Stimulated activated naive CD4-positive, alpha-beta T cell treated with Interleukin-2 at 50 U/mL for 16 hours (primary cell): ENCODE measurements around the gene ZNF165.
"Not testable (repeated sequence)": the region's sequence is repeated elsewhere in the genome, so short reads cannot be mapped to it uniquely, and the experiment has no call there.

Experiments used
- DNase-seq: peaks from one replicate; lab custom pipeline; 2025; lab: John Stamatoyannopoulos, UW

ZNF165 gene

DNA sequence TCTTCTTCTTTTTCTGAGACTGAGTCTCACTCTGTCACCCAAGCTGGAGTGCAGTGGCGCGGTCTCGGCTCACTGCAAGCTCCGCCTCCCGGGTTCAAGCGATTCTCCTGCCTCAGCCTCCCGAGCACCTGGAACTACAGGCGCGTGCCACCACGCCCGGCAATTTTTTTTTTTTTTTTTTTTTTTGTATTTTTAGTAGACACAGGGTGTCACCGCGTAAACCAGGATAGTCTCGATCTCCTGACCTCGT lies at the start of gene ZNF165:
TSS of gene ZNF165 (plus strand) at position 188 of the 250 bp plus-strand sequence. CDS start 4,913 bp downstream, outside the sequence.
- DNase-seq: not testable (repeated sequence)

DNA sequence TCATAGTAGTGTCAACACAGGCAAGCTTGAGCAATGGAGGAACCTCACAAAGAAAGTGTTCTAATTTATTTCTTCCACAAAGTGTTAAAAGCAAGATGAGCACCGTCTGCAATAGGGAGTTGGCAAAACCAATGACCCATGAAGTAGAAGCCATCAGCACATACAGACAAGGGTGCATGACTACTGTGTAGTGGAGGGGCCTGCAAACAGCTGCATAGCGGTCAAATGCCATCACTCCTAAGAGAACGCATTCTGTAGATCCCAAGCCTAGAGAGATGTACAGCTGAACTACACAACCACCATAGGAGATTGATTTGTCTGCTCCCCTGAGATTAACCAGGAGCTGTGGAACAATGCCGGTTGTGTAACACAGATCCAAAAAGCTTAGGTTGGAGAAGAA lies 26.8 kb upstream of the ZNF165 start:
- no peak for DNase-seq

DNA sequence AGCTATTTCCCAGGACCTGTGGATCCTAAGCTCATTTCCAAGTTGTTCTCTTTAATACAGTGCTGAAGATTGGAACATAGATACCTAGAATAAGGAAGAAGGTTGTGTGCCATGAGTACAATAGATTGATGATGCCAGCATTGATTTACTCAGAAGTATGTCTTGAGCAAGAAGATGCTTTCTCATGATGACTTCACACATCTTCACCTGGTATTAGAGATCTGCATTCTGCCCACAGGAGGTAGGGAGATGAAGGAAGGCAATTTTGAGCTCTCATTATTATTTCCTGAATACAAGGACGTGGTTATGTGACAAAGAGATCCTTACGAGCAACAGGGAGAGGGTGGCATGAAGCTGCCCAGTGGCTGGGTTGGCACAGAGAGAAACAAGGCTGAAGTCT lies 20.0 kb upstream of the ZNF165 start:
- DNase-seq: no peak

DNA sequence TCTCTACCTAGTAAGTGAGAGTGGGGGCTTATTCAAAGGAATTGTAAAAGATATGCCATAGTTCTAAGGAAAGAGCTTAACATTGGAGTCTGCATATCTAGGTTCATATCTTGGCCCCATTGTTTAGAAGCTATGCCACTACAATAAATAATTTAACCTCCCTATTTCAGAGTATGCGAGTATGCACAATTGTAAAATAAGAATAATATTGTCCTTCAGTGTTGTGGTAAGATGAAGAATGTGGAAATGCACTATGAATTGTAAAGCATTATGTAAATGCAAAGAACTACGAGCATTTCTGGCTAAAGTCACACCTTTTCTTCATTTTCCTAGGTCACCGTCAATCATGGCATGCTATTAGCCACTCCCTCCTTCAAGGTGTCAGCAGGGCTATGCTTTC lies 16.1 kb upstream of the ZNF165 start:
- DNase-seq: no peak

DNA sequence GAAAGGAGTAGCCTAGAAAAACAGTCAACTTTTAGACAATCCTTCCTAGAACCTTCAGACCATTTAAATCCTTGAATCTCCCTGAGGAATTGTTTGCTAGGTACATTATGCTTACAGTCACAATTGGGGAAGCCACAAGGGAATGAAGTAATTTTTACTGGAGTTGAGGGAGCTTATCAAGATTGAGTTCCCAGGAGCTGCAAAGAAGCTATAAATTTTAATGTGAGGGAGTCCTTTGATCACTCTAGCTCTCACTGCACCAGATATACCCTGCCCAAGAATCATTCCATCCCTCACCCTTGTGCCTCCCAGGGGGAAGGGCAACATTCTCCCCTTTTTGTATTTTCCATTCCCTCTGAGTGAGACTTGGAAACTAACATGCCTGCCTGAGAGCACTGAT lies 12.3 kb upstream of the ZNF165 start:
- no peak for DNase-seq

DNA sequence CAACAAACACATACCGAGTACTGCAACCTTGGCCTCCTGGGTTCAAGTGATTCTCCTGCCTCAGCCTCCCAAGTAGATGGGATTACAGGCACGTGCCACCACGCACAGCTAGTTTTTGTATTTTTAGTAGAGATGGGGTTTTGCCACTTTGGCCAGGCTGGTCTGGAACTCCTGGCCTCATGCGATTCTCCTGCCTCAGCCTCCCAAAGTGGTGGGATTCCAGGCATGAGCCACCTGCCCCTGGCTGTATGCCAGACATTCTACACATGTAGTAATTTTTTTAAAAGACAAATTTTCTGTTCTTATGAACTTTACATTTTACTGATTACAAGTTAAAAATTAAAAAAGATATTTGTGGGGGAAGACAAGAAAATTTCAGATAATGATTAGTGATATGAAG lies 9.4 kb upstream of the ZNF165 start:
- not testable (repeated sequence) for DNase-seq

DNA sequence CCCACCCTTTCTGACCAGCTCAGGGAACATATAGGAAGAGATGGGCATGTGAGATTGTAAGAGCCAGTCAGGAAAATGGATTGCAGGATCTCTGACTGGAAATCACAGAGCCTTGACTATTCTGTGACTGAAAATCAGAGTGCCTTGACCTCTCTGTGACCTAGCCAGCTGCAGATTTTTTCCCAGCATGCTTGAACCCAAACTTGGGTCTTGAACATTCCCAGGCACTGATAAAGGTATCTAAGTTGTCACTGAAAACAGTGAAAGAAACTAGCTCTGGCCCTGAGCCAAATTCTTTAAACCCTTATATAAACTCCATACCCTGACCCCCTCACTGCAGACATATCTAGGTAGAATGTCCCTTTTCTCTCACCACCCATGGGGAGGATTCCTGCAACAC lies 2.3 kb upstream of the ZNF165 start:
- no peak for DNase-seq

DNA sequence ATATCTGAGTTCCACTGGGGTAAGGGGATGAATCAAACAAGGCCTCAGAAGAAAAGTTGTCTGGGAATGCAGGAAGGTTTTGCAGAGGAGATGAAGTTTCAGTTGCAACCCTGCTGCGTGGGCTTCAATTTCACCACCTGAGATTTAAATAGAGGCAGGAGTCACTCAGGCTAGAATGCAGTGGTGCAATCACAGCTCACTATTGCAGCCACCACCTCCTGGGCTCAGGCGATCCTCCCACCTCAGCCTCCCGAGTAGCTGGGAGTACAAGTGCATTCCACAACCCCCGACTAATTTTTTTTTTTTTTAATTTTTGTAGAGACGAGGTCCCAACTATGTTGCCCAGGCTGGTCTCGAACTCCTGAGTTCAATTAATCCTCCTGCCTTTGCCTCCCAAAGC lies 1.5 kb upstream of the ZNF165 start:
- no peak for DNase-seq

DNA sequence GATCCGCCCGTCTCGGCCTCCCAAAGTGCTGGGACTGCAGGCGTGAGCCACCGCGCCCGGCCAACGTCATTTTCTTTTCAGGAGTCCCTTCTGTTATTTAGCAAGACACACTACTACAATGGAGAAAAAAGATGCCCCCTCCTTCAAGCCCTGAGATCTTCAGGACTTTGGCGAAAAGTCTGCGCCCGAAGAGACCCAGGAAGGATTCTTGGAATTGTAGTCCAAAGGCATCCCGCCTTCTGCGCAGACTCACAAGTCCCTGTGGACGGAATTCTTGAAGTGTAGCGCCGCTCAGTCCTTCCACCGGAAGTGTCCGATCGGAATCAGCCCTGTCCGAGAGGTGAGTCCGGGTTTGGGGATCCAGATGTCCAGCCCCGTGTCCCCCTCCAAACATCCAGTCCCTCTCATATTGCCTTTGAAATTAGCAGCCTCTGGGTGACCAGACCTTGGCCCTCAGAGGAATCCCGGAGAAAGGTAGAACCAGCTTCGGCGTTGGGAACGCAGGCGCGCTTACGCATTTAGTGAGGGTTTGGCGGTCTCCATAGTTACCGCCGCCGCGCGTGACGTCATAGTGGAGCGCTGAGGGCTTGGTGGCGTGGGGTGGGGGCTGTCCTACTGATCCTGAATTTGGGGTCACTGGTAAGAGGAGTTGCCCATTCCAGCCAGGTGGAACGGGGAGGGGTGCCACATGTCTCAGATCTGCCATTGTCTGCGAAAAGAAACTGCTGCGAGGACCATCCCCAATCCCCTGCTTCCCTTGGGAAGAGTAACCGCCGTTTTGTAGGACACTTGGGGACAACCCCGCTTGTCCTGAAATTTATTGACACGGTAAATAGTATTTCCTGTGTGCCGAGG lies 490 bp downstream of the ZNF165 start:
- peak; percentile 86 for DNase-seq

DNA sequence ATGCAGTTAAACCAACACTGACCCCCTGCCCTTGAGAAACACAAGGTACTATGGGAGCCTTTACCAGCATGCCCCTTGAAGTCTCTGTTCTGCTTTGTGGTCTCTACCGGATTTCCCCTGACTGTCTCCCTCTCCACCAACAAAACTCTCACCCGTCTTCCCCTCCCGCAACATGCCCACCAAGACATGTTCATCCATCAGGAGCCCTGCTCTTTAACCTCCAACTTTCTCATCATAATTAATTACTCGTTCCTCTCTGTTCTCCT lies 1.1 kb downstream of the ZNF165 start:
- DNase-seq: peak; percentile 24

DNA sequence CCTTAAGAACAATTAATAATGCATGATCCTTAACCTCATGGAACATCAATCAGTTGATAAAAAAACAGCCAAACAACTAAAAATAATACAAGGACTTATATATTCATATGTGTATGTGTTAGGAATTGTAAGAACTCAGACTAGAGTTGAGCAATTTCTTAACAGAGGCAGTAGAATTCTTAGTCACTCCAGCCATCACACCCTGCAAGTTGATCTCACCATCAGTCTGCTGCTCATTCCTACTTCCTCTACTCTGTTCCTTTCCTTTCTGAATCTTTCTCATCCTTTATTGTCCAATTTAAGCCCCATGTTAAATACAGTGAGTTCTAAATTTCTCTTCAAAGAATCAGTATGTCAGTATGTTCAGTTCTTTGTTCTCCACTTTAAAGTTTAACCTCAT lies 2.6 kb downstream of the ZNF165 start:
- no peak for DNase-seq

DNA sequence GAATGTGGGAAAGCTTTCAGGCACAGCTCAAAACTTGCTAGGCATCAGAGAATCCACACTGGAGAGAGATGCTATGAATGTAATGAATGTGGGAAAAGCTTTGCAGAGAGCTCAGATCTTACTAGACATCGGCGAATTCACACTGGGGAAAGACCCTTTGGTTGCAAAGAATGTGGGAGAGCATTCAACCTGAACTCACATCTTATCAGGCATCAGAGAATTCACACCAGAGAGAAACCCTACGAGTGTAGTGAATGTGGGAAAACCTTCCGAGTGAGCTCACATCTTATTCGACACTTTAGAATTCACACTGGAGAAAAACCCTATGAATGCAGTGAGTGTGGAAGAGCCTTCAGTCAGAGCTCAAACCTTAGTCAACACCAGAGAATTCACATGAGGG lies 8.7 kb downstream of the ZNF165 start:
- no peak for DNase-seq

DNA sequence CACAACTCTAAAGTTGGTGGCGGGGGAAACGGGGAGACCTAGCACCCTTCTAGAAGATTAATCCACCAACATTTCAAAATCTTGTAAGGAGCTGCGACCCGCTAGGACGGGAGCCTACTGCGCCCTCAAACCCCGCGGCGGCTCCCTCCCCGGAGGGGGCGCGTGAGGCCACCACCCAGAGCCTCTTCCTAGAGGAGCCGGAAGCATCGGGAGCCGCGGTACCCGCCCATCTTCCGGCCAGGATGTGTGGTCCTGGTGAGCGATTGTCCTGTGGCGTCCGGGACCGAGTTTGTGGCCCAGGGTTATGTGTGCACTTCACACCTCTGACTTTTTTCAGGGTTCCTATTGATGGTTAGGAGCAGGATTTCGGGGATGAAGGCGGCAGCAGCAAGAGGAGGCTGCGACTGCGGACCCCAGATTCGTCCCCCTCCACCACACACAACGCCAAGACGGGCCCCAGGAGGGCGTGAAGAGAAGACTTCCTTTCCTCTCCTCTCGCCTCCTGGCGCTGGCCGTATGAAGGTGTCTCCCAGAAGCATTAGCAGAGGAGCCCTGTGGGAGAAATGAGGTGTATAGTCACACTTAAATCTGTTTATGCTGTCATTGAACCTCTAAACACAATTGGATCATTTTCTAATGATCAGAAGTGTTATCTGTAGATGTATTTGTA lies 10.7 kb downstream of the ZNF165 start:
- DNase-seq: no peak

DNA sequence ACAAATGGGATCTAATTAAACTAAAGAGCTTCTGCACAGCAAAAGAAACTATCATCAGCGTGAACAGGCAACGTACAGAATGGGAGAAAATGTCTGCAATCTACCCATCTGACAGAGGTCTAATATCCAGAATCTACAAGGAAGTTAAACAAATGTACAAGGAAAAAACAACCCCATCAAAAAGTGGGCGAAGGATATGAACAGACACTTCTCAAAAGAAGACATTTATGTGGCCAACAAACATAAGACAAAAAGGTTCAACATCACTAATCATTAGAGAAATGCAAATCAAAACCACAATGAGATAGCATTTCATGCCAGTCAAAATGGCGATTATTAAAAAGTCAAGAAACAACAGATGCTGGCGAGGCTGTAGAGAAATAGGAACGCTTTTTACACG lies 21.9 kb downstream of the ZNF165 start:
- not testable (repeated sequence) for DNase-seq

DNA sequence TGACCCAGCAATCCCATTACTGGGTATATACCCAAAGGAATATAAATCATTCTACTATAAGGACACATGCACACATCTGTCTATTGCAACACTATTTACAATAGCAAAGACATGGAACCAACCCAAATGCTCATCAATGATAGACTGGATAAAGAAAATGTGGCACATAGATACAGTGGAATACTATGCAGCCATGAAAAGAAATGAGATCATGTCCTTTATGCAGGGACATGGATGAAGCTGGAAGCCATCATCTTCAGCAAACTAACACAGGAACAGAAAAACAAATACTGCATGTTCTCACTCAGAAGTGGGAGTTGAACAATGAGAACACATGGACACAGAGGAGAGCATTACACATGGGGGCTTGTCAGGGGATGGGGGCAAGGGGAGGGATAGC lies 22.3 kb downstream of the ZNF165 start:
- not testable (repeated sequence) for DNase-seq

DNA sequence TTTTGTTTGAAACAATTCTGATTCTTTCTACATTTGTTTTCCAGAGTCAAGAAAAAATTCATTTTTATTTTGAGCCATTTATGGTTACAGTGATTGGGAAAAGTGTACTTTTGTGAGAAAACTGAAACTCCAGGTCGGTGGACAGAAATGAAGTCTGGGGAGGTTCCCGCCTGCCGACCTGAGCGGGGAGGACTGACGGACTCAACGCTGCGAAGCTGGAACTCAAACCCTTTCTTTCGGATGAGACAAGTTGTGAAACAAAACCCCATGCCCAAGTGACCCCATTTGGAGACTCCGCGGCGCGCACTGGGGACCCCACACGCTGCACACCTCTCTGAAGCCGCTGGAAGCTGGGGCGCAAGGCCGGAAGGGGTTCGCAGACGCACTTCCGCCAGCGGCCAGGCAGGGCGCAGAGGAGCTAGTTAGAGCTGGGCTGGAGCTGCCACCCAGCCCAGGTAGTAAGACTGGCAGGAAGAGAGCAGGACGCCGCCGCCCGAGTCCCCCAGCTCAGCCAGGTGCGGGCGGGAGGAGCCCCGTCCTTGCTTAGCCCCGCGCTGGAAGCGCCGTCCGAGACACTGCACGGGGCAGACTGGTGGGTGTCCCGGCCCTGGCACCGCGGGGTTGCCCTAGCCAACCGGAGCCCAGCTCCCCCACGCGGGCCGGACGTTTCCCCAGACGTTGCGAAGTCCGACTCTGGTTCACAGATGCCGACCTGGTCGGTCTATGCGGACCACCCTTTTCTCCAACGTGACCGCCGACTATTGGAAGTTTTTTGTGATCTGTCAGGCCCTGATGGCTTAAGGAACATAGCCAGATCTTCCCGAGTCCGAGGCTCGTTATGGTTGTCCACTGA lies 24.2 kb downstream of the ZNF165 start:
- peak; percentile 74 for DNase-seq

DNA sequence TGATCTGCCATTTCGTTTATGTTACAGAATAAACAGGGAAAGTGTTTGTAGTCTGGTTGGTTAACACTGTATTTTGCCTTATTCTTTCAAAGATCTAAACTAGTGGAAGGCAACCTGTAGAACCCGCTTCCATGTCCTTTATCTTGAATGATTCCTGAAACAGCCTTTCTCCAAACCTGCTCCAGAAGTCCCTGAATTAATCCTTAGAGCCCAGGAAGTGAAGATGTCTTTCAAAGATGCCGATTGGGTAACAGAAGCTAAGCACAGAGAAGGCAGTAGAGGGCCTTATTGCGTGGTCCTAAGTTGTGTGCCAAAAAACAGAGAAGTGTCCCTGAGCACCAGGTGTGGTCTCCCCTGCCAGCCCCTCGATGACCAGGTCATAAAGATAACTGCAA lies 24.9 kb downstream of the ZNF165 start:
- DNase-seq: no peak

DNA sequence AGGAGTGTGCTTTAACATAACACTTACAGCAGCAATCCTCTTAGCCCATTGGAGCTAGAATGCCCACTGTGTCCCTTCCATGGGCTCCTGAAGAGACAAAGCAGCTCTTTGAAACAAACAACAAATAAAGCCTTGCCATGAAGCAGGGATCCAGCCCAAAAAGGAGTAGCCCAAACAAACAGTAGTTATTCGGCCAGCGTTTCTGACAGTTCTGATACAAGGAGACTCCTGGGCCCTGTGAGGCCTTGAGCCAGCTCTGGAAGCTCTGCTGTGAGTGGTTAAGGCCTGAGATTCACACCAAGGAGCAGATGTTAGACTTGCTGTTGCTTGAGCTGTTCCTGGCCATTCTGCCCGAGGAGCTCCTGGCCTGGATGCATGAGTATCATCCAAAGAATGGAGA lies 27.1 kb downstream of the ZNF165 start:
- no peak for DNase-seq

DNA sequence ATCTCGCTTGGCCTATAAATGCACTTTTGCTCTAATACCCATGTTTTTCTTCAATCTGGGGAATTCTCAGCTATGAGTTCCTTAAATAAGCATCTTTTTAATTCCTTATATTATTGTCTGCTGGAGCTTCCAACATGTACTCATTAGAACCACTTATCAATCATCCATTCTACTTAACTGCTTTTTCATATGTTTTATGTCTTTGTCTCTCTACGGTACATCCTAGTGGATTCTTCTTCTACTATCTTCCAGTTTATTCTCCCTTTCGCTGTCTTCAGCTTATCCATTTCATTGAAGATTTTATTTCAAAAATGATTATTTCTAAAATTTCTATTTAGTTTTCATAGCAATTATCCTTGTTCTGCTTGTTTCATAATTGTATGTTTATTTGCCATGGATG lies 31.6 kb downstream of the ZNF165 start:
- DNase-seq: no peak

DNA sequence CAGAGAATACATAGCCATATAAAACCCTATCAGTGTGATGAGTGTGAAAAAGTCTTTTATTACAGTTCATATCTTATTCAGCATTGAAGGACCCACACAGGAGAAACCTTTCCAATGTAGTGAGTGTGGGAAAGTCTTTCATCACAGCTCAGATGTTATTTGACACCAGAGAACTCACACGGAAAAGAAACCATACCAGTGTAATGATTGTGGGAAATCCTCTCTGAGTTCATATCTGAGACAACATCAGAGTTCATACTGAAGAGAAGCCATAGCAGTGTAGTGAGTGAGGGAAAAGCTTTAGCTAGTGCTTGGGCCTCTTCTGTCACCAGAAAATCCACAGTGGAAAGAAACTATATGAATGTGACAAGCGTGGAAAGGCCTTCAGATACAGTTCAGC lies 35.4 kb downstream of the ZNF165 start:
- no peak for DNase-seq

DNA sequence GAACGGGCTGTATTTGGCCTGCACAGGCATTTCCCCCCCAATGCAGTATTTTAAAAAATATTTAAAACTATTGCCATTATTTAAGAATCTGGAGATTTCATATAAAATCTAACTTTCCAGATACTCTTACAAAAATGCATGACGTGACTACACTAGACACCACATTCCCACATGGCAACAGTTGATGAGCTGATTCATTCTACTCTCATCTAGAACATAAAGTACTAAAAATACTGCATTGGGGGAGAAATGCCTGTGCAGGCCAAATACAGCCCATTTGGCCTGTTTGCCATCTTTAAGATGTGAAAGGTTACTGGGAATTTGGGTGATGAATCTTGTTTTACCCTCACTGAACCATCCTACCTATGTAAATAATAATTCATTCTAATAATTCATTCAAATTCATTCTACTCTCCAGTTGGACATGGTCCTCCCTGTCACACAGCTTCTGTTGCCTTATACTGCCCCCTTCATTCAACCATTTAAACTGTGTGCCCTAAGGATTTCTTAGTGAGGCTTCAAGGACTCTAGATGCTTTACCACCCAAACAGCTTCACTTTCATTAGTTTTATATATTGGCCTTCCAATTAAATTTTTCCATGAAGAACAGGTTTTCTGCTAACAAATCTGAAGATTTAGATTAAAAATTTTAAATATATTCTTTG lies 37.1 kb downstream of the ZNF165 start:
- DNase-seq: no peak

DNA sequence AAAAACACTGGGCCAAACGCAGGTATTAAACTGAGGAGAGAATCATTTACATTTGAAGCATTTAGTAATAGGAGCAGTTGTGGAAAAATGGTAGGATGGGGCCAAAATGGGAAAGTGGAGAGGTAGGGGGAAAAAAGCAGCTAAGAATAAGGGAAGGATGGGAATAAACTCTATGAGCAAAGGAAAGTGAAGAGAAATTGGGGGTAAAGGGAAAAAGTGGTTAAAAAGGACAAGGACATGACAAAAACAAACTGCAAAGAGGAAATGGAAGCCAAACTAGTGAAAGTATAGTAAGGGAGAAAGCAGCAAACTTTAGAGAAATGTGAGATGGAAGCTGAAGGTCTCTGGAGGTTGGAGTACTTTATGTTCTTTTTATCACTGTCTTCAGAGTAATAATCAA lies 37.8 kb downstream of the ZNF165 start:
- DNase-seq: no peak

DNA sequence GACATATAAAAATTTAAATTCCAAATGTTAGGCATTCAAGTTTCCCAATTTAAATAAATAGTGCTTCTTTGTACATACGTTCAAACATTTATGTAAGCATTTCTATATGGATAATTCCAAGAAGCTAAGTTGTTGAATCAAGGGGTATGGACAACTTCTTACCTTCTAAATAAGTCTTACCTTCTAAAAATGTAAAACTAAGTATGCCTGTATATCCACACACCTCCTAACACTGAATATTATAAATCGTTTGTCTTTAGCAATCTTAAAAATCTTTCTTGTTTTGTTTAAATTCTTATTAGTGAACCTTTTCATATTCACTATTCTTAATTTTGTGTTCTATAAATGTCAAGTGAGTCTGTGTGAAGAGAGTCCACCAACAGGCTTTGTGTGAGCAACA lies 41.5 kb downstream of the ZNF165 start:
- DNase-seq: no peak
